ENCODE measurements around the gene FMO1.

DNA sequence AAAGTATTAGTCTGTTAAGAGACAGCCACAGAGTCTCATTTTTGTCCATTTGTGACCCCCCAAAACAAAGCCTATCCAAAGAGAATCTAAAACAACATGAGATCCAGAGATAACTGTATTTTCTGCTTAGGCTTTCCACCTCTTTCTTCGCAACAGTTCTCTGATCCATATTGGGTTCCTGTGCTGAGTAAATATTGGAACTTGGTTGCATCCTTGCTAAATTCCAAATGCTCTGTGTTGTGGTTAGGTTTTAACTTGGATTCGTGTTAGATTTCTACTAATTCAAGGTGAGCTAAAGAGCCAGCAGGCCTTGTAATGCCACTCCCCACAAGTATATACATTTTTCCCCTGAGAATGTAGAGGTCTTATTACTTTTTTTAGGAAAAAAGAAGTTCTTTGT lies 29.2 kb downstream of the FMO1 start:
- TF ChIP-seq POLR2A (IDR thresholded peaks at IDR 0.05) = no peak
- TF ChIP-seq, protein P1, sequence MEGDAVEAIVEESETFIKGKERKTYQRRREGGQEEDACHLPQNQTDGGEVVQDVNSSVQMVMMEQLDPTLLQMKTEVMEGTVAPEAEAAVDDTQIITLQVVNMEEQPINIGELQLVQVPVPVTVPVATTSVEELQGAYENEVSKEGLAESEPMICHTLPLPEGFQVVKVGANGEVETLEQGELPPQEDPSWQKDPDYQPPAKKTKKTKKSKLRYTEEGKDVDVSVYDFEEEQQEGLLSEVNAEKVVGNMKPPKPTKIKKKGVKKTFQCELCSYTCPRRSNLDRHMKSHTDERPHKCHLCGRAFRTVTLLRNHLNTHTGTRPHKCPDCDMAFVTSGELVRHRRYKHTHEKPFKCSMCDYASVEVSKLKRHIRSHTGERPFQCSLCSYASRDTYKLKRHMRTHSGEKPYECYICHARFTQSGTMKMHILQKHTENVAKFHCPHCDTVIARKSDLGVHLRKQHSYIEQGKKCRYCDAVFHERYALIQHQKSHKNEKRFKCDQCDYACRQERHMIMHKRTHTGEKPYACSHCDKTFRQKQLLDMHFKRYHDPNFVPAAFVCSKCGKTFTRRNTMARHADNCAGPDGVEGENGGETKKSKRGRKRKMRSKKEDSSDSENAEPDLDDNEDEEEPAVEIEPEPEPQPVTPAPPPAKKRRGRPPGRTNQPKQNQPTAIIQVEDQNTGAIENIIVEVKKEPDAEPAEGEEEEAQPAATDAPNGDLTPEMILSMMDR (IDR thresholded peaks at IDR 0.05) = no peak
- no peak for TF ChIP-seq EP300 (IDR thresholded peaks at IDR 0.05)

Measured in ovary (tissue), 3 donors.